HG03469 (cell line): Measurements from ENCODE around the gene CD300LB.
"Not testable (repeated sequence)": the region's sequence is repeated elsewhere in the genome, so short reads cannot be mapped to it uniquely, and the experiment has no call there.

ENCODE experiments used
- ATAC-seq: cut with Tn5 transposase; IDR thresholded peaks from one replicate; pipeline ENCODE4 v1.9.1; 2021; ENCODE audit warnings: mild to moderate bottlenecking, moderate library complexity, moderate number of reproducible peaks; ENCODE audit not compliant: unreplicated experiment

The CD300LB gene

GRCh38 chr17:74531231-74531761 is at the start of gene CD300LB:
Gene CD300LB, minus strand, starts transcription at chr17:74531475. Its CDS starts 125 bp downstream, at chr17:74531350.
- no peak for ATAC-seq

GRCh38 chr17:74579900-74580299 is 48.6 kb upstream of the CD300LB start:
- ATAC-seq = no peak

GRCh38 chr17:74578979-74579378 is 47.7 kb upstream of the CD300LB start:
- ATAC-seq = no peak

- no peak for ATAC-seq
Measured at GRCh38 chr17:74574489-74575142, 43.3 kb upstream of the CD300LB start.

GRCh38 chr17:74573635-74574034 is 42.4 kb upstream of the CD300LB start:
- not testable (repeated sequence) for ATAC-seq

- ATAC-seq = no peak
Measured at GRCh38 chr17:74573169-74573568, 41.9 kb upstream of the CD300LB start.

- ATAC-seq = no peak
Measured at GRCh38 chr17:74571621-74572270, 40.5 kb upstream of the CD300LB start.

GRCh38 chr17:74569020-74570003 is 38.0 kb upstream of the CD300LB start:
- no peak for ATAC-seq

GRCh38 chr17:74568106-74568873 is 37.0 kb upstream of the CD300LB start:
- no peak for ATAC-seq

GRCh38 chr17:74567397-74567796 is 36.1 kb upstream of the CD300LB start, which contains the start of gene CD300H:
Gene CD300H, minus strand, starts transcription at chr17:74567509.
- no peak for ATAC-seq

- ATAC-seq = no peak
Measured at GRCh38 chr17:74566132-74566753, 35.0 kb upstream of the CD300LB start.

GRCh38 chr17:74565126-74565525 is 33.9 kb upstream of the CD300LB start:
- no peak for ATAC-seq

GRCh38 chr17:74563358-74563757 is 32.1 kb upstream of the CD300LB start:
- no peak for ATAC-seq

- no peak for ATAC-seq
Measured at GRCh38 chr17:74561586-74561985, 30.3 kb upstream of the CD300LB start.

- ATAC-seq = no peak
Measured at GRCh38 chr17:74558882-74559519, 27.7 kb upstream of the CD300LB start.

GRCh38 chr17:74558402-74558801 is 27.1 kb upstream of the CD300LB start:
- ATAC-seq = not testable (repeated sequence)

GRCh38 chr17:74555427-74555940 is 24.2 kb upstream of the CD300LB start:
- ATAC-seq = no peak

GRCh38 chr17:74554909-74555308 is 23.6 kb upstream of the CD300LB start:
- ATAC-seq = no peak

- no peak for ATAC-seq
Measured at GRCh38 chr17:74552037-74552436, 20.8 kb upstream of the CD300LB start.
